K562 (cell line): ENCODE results near the gene GARIN5B. TPM values are rescaled to one million over a fixed set of nuclear protein-coding genes. Genes with fewer than 3 reads are reported as not detected.

ENCODE experiments used
- ARID1B ChIP-seq: fragments of 450-650 bp; IDR thresholded peaks from 2 replicates; pipeline ENCODE4 v1.6.1; 2016; ENCODE audit warnings: antibody characterized with exemption, mild to moderate bottlenecking, inconsistent platforms
- CHD1 ChIP-seq: fragments of 200-600 bp; sonication (generic); IDR thresholded peaks from one replicate; pipeline ENCODE4 v1.6.1; 2012; ENCODE audit warnings: mild to moderate bottlenecking, moderate library complexity, low read length, inconsistent platforms
- ESRRB ChIP-seq: fragments of 250-450 bp; sonication (Bioruptor Pico); IDR thresholded peaks from 2 replicates; pipeline ENCODE4 v1.5.0; 2020; ENCODE audit warnings: mild to moderate bottlenecking, moderate library complexity, borderline replicate concordance
- FOXA1 ChIP-seq: fragments of 450-650 bp; IDR thresholded peaks from 2 replicates; pipeline ENCODE4 v1.6.1; 2016; ENCODE audit warnings: mild to moderate bottlenecking, borderline replicate concordance
- GTF2E2 ChIP-seq: fragments of 200-800 bp; sonication (Bioruptor generic); IDR thresholded peaks from 2 replicates; pipeline ENCODE4 v1.6.1; 2016; ENCODE audit warnings: missing genetic modification characterization, missing compliant biosample characterization
- HNRNPLL ChIP-seq: fragments of 200-400 bp; formaldehyde crosslinking; IDR thresholded peaks from 2 replicates; pipeline ENCODE4 v1.6.1; 2017; ENCODE audit warnings: low read length, low read depth, mild to moderate bottlenecking; ENCODE audit not compliant: poor library complexity, severe bottlenecking
- JUNB ChIP-seq: fragments of 450-650 bp; formaldehyde crosslinking; conservative IDR thresholded peaks from 2 replicates; pipeline ENCODE4 v1.4.0; 2020; ENCODE audit warnings: mild to moderate bottlenecking
- MXI1 ChIP-seq: IDR thresholded peaks from 2 replicates; pipeline ENCODE4 v1.6.1; 2011; ENCODE audit warnings: low read depth, mild to moderate bottlenecking, improper control_type of control experiment, low read length
- NUFIP1 ChIP-seq: fragments of 450-650 bp; IDR thresholded peaks from 2 replicates; pipeline ENCODE4 v1.6.1; 2018; ENCODE audit not compliant: partially characterized antibody
- SFPQ ChIP-seq: fragments of 200-400 bp; formaldehyde crosslinking; IDR thresholded peaks from 2 replicates; pipeline ENCODE4 v1.6.1; 2017; ENCODE audit warnings: mild to moderate bottlenecking, low read depth, low read length, moderate library complexity
- SREBF1 ChIP-seq: fragments of 150-350 bp; IDR thresholded peaks from 2 replicates; pipeline ENCODE4 v1.6.1; 2014; ENCODE audit warnings: antibody characterized with exemption, low read depth, low read length, borderline replicate concordance
- SRF ChIP-seq, 2 experiments: fragments of 250-450, 450-650 bp in 1 of 2; sonication (Bioruptor Pico) in 1 of 2; sonication (generic) in 1 of 2; formaldehyde crosslinking; IDR thresholded peaks; 2 replicates each; pipeline versions ENCODE4 v1.5.0 to v1.5.1; 2020 to 2022; ENCODE audit warnings: mild to moderate bottlenecking in 1 of 2, missing genetic modification reagents in 1 of 2
- STAT5B ChIP-seq: fragments of 250-450 bp; sonication (Bioruptor Pico); IDR thresholded peaks from 2 replicates; pipeline ENCODE4 v1.8.0; 2021; ENCODE audit warnings: mild to moderate bottlenecking, inconsistent platforms
- STAT6 ChIP-seq: sonication (generic); formaldehyde crosslinking; IDR thresholded peaks from 2 replicates; pipeline ENCODE4 v1.8.1; 2023; ENCODE audit warnings: mild to moderate bottlenecking, missing genetic modification reagents
- TOE1 ChIP-seq, 2 experiments: fragments of 450-650 bp in 1 of 2; sonication (generic) in 1 of 2; formaldehyde crosslinking in 1 of 2; IDR thresholded peaks; 2 replicates each; pipeline versions ENCODE4 v1.7.1 to v1.8.0; 2016 to 2022; ENCODE audit warnings: borderline replicate concordance in 2 of 2, mild to moderate bottlenecking in 2 of 2, antibody characterized with exemption in 1 of 2, inconsistent platforms in 1 of 2, low read depth in 1 of 2, missing genetic modification reagents in 1 of 2, moderate library complexity in 1 of 2
- USF1 ChIP-seq: sonication (generic); formaldehyde crosslinking; IDR thresholded peaks from 2 replicates; pipeline ENCODE4 v1.9.0; 2022; ENCODE audit warnings: mild to moderate bottlenecking, missing genetic modification reagents
- ZBTB43 ChIP-seq: sonication (generic); formaldehyde crosslinking; IDR thresholded peaks from 2 replicates; pipeline ENCODE4 v1.8.0; 2023; ENCODE audit warnings: mild to moderate bottlenecking, missing genetic modification reagents
- ZNF778 ChIP-seq: fragments of 450-650 bp; formaldehyde crosslinking; IDR thresholded peaks from 2 replicates; pipeline ENCODE4 v1.4.0; 2020; ENCODE audit warnings: mild to moderate bottlenecking, moderate library complexity
- polyA plus RNA-seq, 8 experiments: library from polyadenylated mRNA; depleted of rRNA in 4 of 8; stranded (reverse) in 5 of 8; unstranded in 3 of 8; fragments of >200 nt; fragmentation: Nextera tagmentation in 2 of 8; fragmentation: Illumina TruSeq in 1 of 8; extraction: Ambion mirVana in 2 of 8; extraction: Trizol in 1 of 8; gene quantifications; 2 replicates each; pipeline versions ENCODE4 v1.2.1 to v1.2.3, GENCODE V29; 2011 to 2014; ENCODE audit warnings: inconsistent platforms in 1 of 8, missing spikeins in 1 of 8
- total RNA-seq, 7 experiments: library from RNA; depleted of rRNA in 6 of 7; stranded (reverse); fragments of >200 nt in 6 of 7; fragmentation: Illumina TruSeq in 2 of 7; extraction: Trizol in 2 of 7; gene quantifications; 2 replicates each; pipeline versions ENCODE4 v1.2.1 to v1.2.3, GENCODE V29; 2011 to 2021; ENCODE audit warnings: low replicate concordance in 1 of 7

Gene GARIN5B
- total and polyA plus RNA-seq, 9 of the 15 experiments (the other 6 are each of a cell fraction or from before 2014, with no cell fraction given): not detected

GRCh38 chr19:55339105-55339888, 23.8 kb downstream of the GARIN5B start, which contains the start of gene KMT5C (continued):
- no peak for TF ChIP-seq STAT5B
- TF ChIP-seq SRF (CRISPR knock-in tag; IDR thresholded peaks at IDR 0.05): peak in 1 of 2 experiments; percentile 23; a peak in 1 of 4 replicates
- TF ChIP-seq HNRNPLL: peak; percentile 73
- TF ChIP-seq ZBTB43 (CRISPR knock-in tag): no peak
- TF ChIP-seq ARID1B: no peak
- no peak for TF ChIP-seq ESRRB (CRISPR knock-in tag)
- TF ChIP-seq STAT6: no peak
- TF ChIP-seq ZNF778 (CRISPR knock-in tag): no peak
- no peak for TF ChIP-seq USF1 (CRISPR knock-in tag)
- peak; percentile 83 for TF ChIP-seq MXI1
- no peak for TF ChIP-seq CHD1
- no peak for TF ChIP-seq TOE1 (IDR thresholded peaks at IDR 0.05; ENCODE audit: borderline replicate concordance)
- no peak for TF ChIP-seq TOE1 (CRISPR knock-in tag; IDR thresholded peaks at IDR 0.05; ENCODE audit: borderline replicate concordance, low read depth)
- TF ChIP-seq GTF2E2 (tag): no peak
- no peak for TF ChIP-seq SFPQ
- TF ChIP-seq SREBF1: 0 out of 2 replicates have a peak, but pooled peaks have one; percentile 83
- TF ChIP-seq JUNB (CRISPR knock-in tag): no peak
- no peak for TF ChIP-seq FOXA1
- TF ChIP-seq NUFIP1: no peak
